H1 (cell line): ENCODE data around the gene RRAGC.

Experiments used
- CTCF ChIP-seq, 3 experiments: IDR thresholded peaks; 1 replicate in 2 of 3; 2 replicates in 1 of 3; pipeline versions ENCODE4 v1.5.1 to v1.6.1; 2011; ENCODE audit warnings: low read length in 3 of 3, mild to moderate bottlenecking in 3 of 3, inconsistent platforms in 2 of 3, low read depth in 1 of 3, moderate library complexity in 1 of 3; ENCODE audit not compliant: insufficient read depth in 1 of 3; ENCODE audit errors: control extremely low read depth in 1 of 3
- EP300 ChIP-seq, 2 experiments: IDR thresholded peaks; 1 replicate in 1 of 2; 2 replicates in 1 of 2; pipeline ENCODE4 v1.6.1; 2011 to 2012; ENCODE audit warnings: low read depth in 2 of 2, low read length in 2 of 2, mild to moderate bottlenecking in 2 of 2, borderline replicate concordance in 1 of 2, inconsistent platforms in 1 of 2, moderate library complexity in 1 of 2
- GTF2F1 ChIP-seq: IDR thresholded peaks from 2 replicates; pipeline ENCODE4 v1.6.1; 2012; ENCODE audit warnings: low read depth, low read length, improper control_type of control experiment, borderline replicate concordance
- POLR2AphosphoS5 ChIP-seq: IDR thresholded peaks from 2 replicates; pipeline ENCODE4 v1.6.1; 2011; ENCODE audit warnings: low read depth, low read length
- RXRA ChIP-seq: IDR thresholded peaks from 2 replicates; pipeline ENCODE4 v1.6.1; 2011; ENCODE audit warnings: low read depth, mild to moderate bottlenecking, low read length, moderate library complexity; ENCODE audit not compliant: insufficient read depth
- SIN3A ChIP-seq, 2 experiments: IDR thresholded peaks in 1 of 2; conservative IDR thresholded peaks in 1 of 2; 2 replicates each; pipeline ENCODE4 v1.6.1; 2011 to 2012; ENCODE audit warnings: low read length in 2 of 2, improper control_type of control experiment in 1 of 2, low read depth in 1 of 2, mild to moderate bottlenecking in 1 of 2
- SP1 ChIP-seq: IDR thresholded peaks from 2 replicates; pipeline ENCODE4 v1.6.1; 2011; ENCODE audit warnings: low read depth, low read length
- TEAD4 ChIP-seq: IDR thresholded peaks from 2 replicates; pipeline ENCODE4 v1.6.1; 2012; ENCODE audit warnings: low read depth, low read length, inconsistent platforms, mixed read lengths

- 0 out of 2 replicates have a peak, but pooled peaks have one; percentile 20 for TF ChIP-seq GTF2F1
- no peak for TF ChIP-seq TEAD4
- peak; percentile 64 to 97 (median 73) for TF ChIP-seq CTCF (IDR thresholded peaks at IDR 0.05; ENCODE audit: control extremely low read depth in 1 of 3, insufficient read depth in 1 of 3, low read depth in 1 of 3, low read length in 3 of 3)
- no peak for TF ChIP-seq SIN3A (conservative IDR thresholded peaks at IDR 0.05 in 1 of 2, IDR thresholded peaks at IDR 0.05 in 1 of 2; ENCODE audit: low read depth in 1 of 2, low read length in 2 of 2)
- TF ChIP-seq EP300 (IDR thresholded peaks at IDR 0.05; ENCODE audit: borderline replicate concordance in 1 of 2, low read depth in 2 of 2, low read length in 2 of 2) = no peak
- no peak for TF ChIP-seq SP1
- TF ChIP-seq RXRA = no peak
- no peak for TF ChIP-seq POLR2AphosphoS5
Observed at GRCh38 chr1:38818175-38818976, 41.2 kb downstream of the RRAGC start.
